Measurements from ENCODE around the gene PRKCB. TPM values are rescaled to one million over a fixed set of nuclear protein-coding genes. Genes with fewer than 3 reads are reported as not detected.

PRKCB gene
- total RNA-seq, 2 experiments from 2014 or later, result 77.8 to 81.0 TPM

DNA sequence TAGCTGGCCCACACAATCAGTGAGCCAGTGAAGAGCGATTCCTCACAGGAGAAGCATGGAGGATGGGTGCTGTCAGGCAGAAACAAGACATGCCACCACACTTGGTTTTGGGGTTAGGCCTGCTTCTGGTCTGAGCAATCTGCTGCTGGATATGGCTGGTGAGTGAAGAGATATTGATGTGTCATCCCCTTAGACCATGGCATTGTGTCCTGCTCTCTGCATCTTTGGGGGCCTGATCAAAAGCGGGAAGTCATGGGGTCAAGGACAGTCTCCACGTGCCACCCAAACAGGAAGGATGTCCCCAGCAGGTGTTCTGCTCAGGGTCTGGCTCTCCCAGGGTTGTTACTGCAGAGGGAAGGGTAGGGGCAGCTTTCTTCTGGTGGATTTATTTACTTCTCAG, 140.7 kb downstream of the PRKCB start:
- ChIA-PET CTCF (interaction anchor here (2.4 kb wide), 1 partner anchor 10 kb away, joined by 5 read pairs; no protein-coding TSS in a partner anchor), POLR2A (no interaction called here)
- no peaks in the 10 kb centered on the region for H3K27me3 Mint-ChIP-seq
- peaks cover 2% of the 10 kb centered on the region for H3K36me3 Mint-ChIP-seq (ENCODE audit: low read depth)
- no peak overlapping the region for H3K27ac Mint-ChIP-seq
- no peaks in the 10 kb centered on the region for H3K9me3 Mint-ChIP-seq
- H3K4me1 Mint-ChIP-seq, result peaks cover 33% of the 10 kb centered on the region
- DNase-seq, result no peak
- no peak overlapping the region for H3K4me3 Mint-ChIP-seq

DNA sequence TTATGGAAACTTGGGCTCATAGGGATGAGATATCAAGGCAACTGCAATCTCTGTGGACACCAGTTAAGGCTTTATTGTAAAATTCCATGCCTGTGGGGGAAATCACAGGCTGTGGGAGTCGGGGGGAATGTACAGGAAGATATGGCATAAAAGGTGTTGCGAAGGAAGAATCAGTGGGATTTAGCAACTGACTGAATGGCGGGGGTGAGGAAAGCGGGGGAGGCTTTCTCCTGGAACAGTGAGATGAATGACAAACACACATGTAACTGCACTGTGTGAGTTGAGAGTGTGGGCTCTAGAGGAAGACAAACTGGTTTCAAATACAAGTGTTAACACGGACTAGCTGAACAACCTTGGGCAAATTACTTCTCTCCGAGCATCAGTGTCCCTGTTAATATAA, 143.7 kb downstream of the PRKCB start:
- ChIA-PET CTCF (no interaction called here), POLR2A (no interaction called here)
- Mint-ChIP-seq H3K4me3 (no peak overlapping the region), H3K4me1 (peaks cover 25% of the 10 kb centered on the region), H3K9me3 (no peaks in the 10 kb centered on the region), H3K27me3 (no peaks in the 10 kb centered on the region), H3K36me3 (ENCODE audit: low read depth) (peaks cover 3% of the 10 kb centered on the region), H3K27ac (no peak overlapping the region)
- no peak for DNase-seq

- ChIA-PET POLR2A (no interaction called here), CTCF (interaction anchor here (0.9 kb wide), 1 partner anchor 9 kb away, joined by 3 read pairs; no protein-coding TSS in a partner anchor)
- H3K9me3 Mint-ChIP-seq, result no peaks in the 10 kb centered on the region
- H3K27ac Mint-ChIP-seq, result no peak overlapping the region
- H3K4me3 Mint-ChIP-seq, result no peak overlapping the region
- peaks cover 6% of the 10 kb centered on the region for H3K36me3 Mint-ChIP-seq (ENCODE audit: low read depth)
- DNase-seq, result no peak
- H3K4me1 Mint-ChIP-seq, result peaks cover 20% of the 10 kb centered on the region
- H3K27me3 Mint-ChIP-seq, result no peaks in the 10 kb centered on the region
Observed at GRCh38 chr16:23979982-23980381, 144.2 kb downstream of the PRKCB start.

DNA sequence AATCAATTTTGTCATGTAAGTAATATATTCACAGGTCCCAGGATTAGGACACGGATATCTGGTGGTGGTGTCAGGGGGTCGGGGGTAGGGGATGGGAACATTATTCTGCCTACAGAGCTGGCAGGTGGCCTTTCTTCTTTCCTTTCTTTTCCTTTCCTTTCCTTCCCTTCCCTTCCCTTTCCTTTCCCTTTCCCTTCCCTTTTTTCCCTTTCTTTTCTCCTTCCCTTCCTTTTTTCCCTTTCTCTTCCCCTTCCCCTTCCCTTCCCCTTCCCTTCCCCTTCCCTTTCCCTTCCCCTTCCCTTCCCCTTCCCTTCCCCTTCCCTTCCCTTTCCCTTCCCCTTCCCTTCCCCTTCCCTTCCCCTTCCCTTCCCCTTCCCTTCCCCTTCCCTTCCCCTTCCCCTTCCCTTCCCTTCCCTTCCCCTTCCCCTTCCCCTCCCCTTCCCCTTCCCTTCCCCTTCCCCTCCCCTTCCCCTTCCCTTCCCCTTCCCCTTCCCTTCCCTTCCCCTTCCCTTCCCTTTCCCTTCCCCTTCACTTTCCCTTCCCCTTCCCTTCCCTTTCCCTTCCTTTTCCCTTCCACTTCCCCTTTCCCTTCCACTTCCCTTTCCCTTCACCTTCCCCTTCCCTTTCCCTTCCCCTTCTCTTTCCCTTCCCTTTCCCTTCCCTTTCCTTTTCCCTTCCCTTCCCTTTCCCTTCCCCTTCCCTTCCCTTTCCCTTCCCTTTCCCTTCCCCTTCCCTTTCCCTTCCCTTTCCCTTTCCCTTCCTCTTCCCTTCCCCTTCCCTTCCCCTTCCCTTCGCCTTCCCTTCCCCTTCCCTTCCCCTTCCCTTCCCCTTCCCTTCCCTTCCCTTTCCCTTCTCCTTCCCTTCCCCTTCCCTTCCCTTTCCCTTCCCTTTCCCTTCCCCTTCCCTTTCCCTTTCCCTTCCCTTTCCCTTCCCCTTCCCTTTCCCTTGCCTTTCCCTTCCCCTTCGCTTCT, 145.9 kb downstream of the PRKCB start:
- peaks cover 7% of the 10 kb centered on the region for H3K36me3 Mint-ChIP-seq (ENCODE audit: low read depth)
- no peak overlapping the region for H3K4me3 Mint-ChIP-seq
- CTCF ChIA-PET, result no interaction called here
- no peak for DNase-seq
- no peaks in the 10 kb centered on the region for H3K9me3 Mint-ChIP-seq
- no peaks in the 10 kb centered on the region for H3K27me3 Mint-ChIP-seq
- peaks cover 3% of the 10 kb centered on the region for H3K4me1 Mint-ChIP-seq
- POLR2A ChIA-PET, result no interaction called here
- H3K27ac Mint-ChIP-seq, result no peak overlapping the region

DNA sequence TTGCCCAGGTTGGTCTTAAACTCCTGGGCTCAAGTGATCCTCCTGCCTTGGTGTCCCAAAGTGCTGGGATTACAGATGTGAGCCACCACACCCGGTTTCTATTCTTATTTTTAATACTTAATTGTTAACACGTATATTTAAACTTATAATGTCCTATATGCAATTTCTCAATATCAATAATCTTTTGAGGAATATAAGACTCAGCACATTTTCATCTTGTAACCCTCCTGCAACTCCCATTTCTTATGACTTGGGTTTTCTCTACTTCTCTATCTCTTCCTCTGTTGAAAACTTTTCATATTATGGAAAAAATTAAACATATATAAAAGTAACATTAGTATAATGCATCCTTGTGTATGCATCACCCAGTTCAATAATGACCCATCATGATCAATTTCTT, 150.7 kb downstream of the PRKCB start:
- H3K36me3 Mint-ChIP-seq (ENCODE audit: low read depth), result peaks cover 27% of the 10 kb centered on the region

GRCh38 chr16:23987443-23987842, 151.7 kb downstream of the PRKCB start:
- peaks cover 32% of the 10 kb centered on the region for H3K36me3 Mint-ChIP-seq (ENCODE audit: low read depth)
- POLR2A ChIA-PET, result no interaction called here

More for the DNA sequence above, 150.7 kb downstream of the PRKCB start:
- Mint-ChIP-seq H3K27ac (no peak overlapping the region), H3K27me3 (no peaks in the 10 kb centered on the region), H3K4me3 (no peak overlapping the region), H3K9me3 (peaks cover 3% of the 10 kb centered on the region), H3K4me1 (peaks cover 7% of the 10 kb centered on the region)
- no peak for DNase-seq
- ChIA-PET POLR2A (no interaction called here), CTCF (no interaction called here)

GRCh38 chr16:23990507-23990906, 154.7 kb downstream of the PRKCB start:
- ChIA-PET CTCF (interaction anchor here (1.2 kb wide), 1 partner anchor 19 kb away, joined by 4 read pairs; no protein-coding TSS in a partner anchor), POLR2A (no interaction called here)
- DNase-seq, result no peak
- no peak overlapping the region for H3K27ac Mint-ChIP-seq
- no peak overlapping the region for H3K4me3 Mint-ChIP-seq
- peaks cover 3% of the 10 kb centered on the region for H3K9me3 Mint-ChIP-seq
- H3K36me3 Mint-ChIP-seq (ENCODE audit: low read depth), result peaks cover 29% of the 10 kb centered on the region
- no peaks in the 10 kb centered on the region for H3K27me3 Mint-ChIP-seq
- peaks cover 7% of the 10 kb centered on the region for H3K4me1 Mint-ChIP-seq

More at GRCh38 chr16:23987443-23987842, 151.7 kb downstream of the PRKCB start:
- Mint-ChIP-seq H3K27me3 (no peaks in the 10 kb centered on the region), H3K9me3 (peaks cover 3% of the 10 kb centered on the region), H3K4me1 (peaks cover 7% of the 10 kb centered on the region), H3K4me3 (no peak overlapping the region), H3K27ac (no peak overlapping the region)
- CTCF ChIA-PET, result interaction anchor here (0.6 kb wide), 1 partner anchor 218 kb away, joined by 3 read pairs; no protein-coding TSS in a partner anchor
- no peak for DNase-seq

- peaks cover 34% of the 10 kb centered on the region for H3K36me3 Mint-ChIP-seq (ENCODE audit: low read depth)
- H3K4me1 Mint-ChIP-seq, result peaks cover 7% of the 10 kb centered on the region
- ChIA-PET POLR2A (no interaction called here), CTCF (interaction anchor here (1.2 kb wide), 1 partner anchor 18 kb away, joined by 4 read pairs; no protein-coding TSS in a partner anchor)
- no peak overlapping the region for H3K4me3 Mint-ChIP-seq
- no peak for DNase-seq
- no peak overlapping the region for H3K27ac Mint-ChIP-seq
- no peaks in the 10 kb centered on the region for H3K27me3 Mint-ChIP-seq
- peaks cover 3% of the 10 kb centered on the region for H3K9me3 Mint-ChIP-seq
Observed at GRCh38 chr16:23991066-23991465, 155.3 kb downstream of the PRKCB start.

- CTCF ChIA-PET, result interaction anchor here (1.2 kb wide), 1 partner anchor 191 kb away, joined by 3 read pairs; no protein-coding TSS in a partner anchor
- Mint-ChIP-seq H3K27ac (no peak overlapping the region), H3K4me1 (peaks cover 5% of the 10 kb centered on the region), H3K27me3 (no peaks in the 10 kb centered on the region), H3K36me3 (ENCODE audit: low read depth) (peaks cover 34% of the 10 kb centered on the region), H3K4me3 (no peak overlapping the region), H3K9me3 (no peaks in the 10 kb centered on the region)
- DNase-seq, result no peak
- POLR2A ChIA-PET, result no interaction called here
Observed at GRCh38 chr16:23994615-23995014, 158.8 kb downstream of the PRKCB start.

DNA sequence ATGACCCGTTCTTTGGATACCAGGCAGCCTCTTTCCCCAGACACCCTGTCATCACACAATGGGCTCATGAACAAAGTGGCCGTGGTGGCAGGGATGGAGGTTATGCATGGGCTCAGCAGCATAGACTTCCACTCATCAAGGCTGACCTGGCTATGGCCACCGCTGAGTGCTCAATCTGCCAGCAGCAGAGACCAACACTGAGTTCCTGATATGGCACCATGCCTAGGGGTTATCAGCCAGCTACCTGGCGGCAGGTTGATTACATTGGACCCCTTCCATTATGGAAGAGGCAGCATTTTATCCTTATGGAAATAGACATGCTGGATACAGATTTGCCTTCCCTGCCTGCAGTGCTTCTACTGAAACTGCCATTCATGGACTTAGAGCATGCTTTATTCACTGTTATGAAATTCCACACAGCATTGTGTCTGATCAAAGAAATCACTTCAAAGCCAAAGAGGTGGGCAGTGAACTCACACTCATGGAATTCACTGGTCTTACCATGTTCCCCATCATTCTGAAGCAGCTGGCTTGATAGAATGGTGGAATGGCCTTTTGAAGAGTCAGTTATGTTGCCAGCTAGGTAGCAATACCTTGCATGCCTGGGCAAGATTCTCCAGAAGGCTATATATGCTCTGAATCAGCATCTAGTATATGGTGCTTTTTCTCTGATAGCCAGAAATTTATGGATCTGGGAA, 160.6 kb downstream of the PRKCB start:
- no peaks in the 10 kb centered on the region for H3K9me3 Mint-ChIP-seq
- no peak overlapping the region for H3K4me3 Mint-ChIP-seq
- POLR2A ChIA-PET, result no interaction called here
- peaks cover 27% of the 10 kb centered on the region for H3K36me3 Mint-ChIP-seq (ENCODE audit: low read depth)
- DNase-seq, result no peak
- CTCF ChIA-PET, result no interaction called here
- no peak overlapping the region for H3K27ac Mint-ChIP-seq
- H3K4me1 Mint-ChIP-seq, result peaks cover 5% of the 10 kb centered on the region
- H3K27me3 Mint-ChIP-seq, result no peaks in the 10 kb centered on the region

DNA sequence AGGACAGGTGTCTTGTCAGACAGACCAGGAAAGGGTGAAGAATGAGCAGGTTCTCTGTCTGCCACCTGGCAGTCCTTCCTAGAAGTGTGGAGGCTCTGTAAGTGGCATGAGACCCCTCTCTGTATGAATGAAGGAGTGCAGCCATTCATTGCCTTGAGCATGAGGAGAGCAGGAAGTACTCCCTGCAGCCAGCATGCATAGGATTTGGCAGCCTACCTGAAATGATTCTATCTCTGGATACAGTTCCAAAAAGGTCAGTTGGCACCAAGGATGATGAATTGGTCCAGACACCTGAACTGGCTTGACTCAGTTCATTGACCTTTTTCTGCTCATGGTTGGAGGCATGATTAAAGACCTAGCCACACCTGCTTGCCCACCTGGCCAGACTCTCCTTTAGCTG, 163.0 kb downstream of the PRKCB start:
- peaks cover 5% of the 10 kb centered on the region for H3K4me1 Mint-ChIP-seq
- peaks cover 28% of the 10 kb centered on the region for H3K36me3 Mint-ChIP-seq (ENCODE audit: low read depth)
- DNase-seq, result no peak
- POLR2A ChIA-PET, result no interaction called here
- CTCF ChIA-PET, result interaction anchor here (1.1 to 1.2 kb wide), 2 partner anchors 196 to 501 kb away, joined by 3 read pairs; no protein-coding TSS in a partner anchor
- H3K4me3 Mint-ChIP-seq, result no peak overlapping the region
- no peak overlapping the region for H3K27ac Mint-ChIP-seq
- H3K27me3 Mint-ChIP-seq, result no peaks in the 10 kb centered on the region
- H3K9me3 Mint-ChIP-seq, result no peaks in the 10 kb centered on the region

DNA sequence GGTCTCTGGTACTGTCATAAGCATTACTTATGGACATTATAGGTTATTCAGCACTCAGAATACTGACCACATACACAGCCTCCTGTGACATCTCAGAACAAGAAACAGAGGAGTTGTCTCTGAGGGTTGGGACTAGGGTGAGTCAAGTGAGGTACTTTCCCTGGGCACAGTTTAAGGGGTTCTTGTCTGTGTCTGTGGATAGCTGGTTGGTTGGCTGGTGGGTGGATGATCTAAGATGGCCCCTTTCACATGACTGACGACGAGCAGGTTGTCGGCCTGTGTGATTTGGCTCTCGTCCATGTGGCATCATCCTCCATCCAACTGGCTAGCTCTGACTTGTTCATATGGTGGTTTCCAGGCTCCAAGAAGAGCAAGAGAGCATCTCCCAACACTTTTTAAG, 163.9 kb downstream of the PRKCB start:
- CTCF ChIA-PET, result interaction anchor here (1.2 kb wide), 1 partner anchor 197 kb away, joined by 3 read pairs; no protein-coding TSS in a partner anchor
- Mint-ChIP-seq H3K4me1 (peaks cover 5% of the 10 kb centered on the region), H3K27me3 (no peaks in the 10 kb centered on the region), H3K4me3 (no peak overlapping the region), H3K27ac (no peak overlapping the region), H3K9me3 (no peaks in the 10 kb centered on the region), H3K36me3 (ENCODE audit: low read depth) (peaks cover 27% of the 10 kb centered on the region)
- DNase-seq, result no peak
- POLR2A ChIA-PET, result no interaction called here

DNA sequence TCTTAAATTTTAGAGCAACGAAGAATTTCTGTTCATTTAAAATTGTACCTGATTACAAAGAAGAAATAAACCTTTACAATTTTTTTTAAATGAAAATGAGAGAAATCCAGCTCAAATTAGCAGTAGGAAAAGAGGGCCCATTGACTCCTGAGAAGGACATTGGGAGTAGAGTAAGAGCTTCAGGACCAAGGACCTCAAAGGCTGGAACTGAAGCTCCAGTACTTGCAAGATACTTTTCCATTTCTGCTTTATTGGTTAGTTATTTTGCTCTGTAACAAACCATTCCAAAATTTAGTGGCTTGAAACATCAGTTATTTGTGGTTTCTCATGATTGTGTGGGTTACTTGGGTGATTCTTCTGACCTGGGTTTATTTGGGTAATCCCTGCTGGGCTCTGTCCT, 165.9 kb downstream of the PRKCB start:
- Mint-ChIP-seq H3K9me3 (no peaks in the 10 kb centered on the region), H3K36me3 (ENCODE audit: low read depth) (peaks cover 21% of the 10 kb centered on the region), H3K27me3 (no peaks in the 10 kb centered on the region), H3K4me3 (no peak overlapping the region), H3K27ac (no peak overlapping the region), H3K4me1 (peaks cover 20% of the 10 kb centered on the region)
- POLR2A ChIA-PET, result no interaction called here
- no peak for DNase-seq
- CTCF ChIA-PET, result interaction anchor here (1.2 to 1.6 kb wide), 2 partner anchors 23 to 125 kb away, joined by 3 read pairs; no protein-coding TSS in a partner anchor

All from activated CD4-positive, alpha-beta T cell treated with anti-CD3 and anti-CD28 coated beads, Interleukin-2, amount 10 ng/mL, durations not matched to agents 7 days and 5 days (primary cell).